ENCODE results near the gene LONP2.

The LONP2 gene

GRCh38 chr16:48201515-48202201, 42.4 kb upstream of the LONP2 start:
- no peak for DNase-seq
- no peak overlapping the region for H2AK5ac ChIP-seq (ENCODE audit: low read length, severe bottlenecking)
- no peaks in the 10 kb centered on the region for H3K9me3 ChIP-seq (ENCODE audit: control insufficient read depth, low read length)
- H3K14ac ChIP-seq (ENCODE audit: low read length in 2 of 2) = no peak overlapping the region
- 90% methylated on average over 6 of the region's 6 CpGs for WGBS
- H3K36me3 ChIP-seq (ENCODE audit: control insufficient read depth in 1 of 2, insufficient read depth in 2 of 2, low read depth in 1 of 2, low read length in 2 of 2) = no peaks in the 10 kb centered on the region
- no peak overlapping the region for H2BK5ac ChIP-seq (ENCODE audit: low read depth, low read length, poor library complexity, severe bottlenecking)
- no peak overlapping the region for H4K8ac ChIP-seq (ENCODE audit: low read length)
- H2BK120ac ChIP-seq (ENCODE audit: low read depth, low read length) = no peak overlapping the region
- no peak overlapping the region for H3K23ac ChIP-seq (ENCODE audit: low read length in 2 of 2)
- H3K18ac ChIP-seq (ENCODE audit: low read depth in 1 of 2, low read length in 2 of 2) = no peak overlapping the region
- no peak overlapping the region for H2BK12ac ChIP-seq (ENCODE audit: low read length in 2 of 2)
- no peak overlapping the region for H3K4ac ChIP-seq (ENCODE audit: low read depth in 1 of 2, low read length in 2 of 2)
- no peak overlapping the region for H3K4me2 ChIP-seq (ENCODE audit: low read length, poor library complexity, severe bottlenecking)
- no peak overlapping the region for H4K91ac ChIP-seq (ENCODE audit: low read length)
- H3K4me1 ChIP-seq (ENCODE audit: control insufficient read depth, insufficient read depth, low read depth, low read length) = no peaks in the 10 kb centered on the region
- no peak overlapping the region for H3K27ac ChIP-seq (ENCODE audit: low read length, poor library complexity, severe bottlenecking)
- no peak overlapping the region for H3K4me3 ChIP-seq (ENCODE audit: insufficient read depth in 1 of 2, low read depth in 1 of 2, low read length in 2 of 2)
- no peak overlapping the region for H3K9ac ChIP-seq (ENCODE audit: low read length)
- no peaks in the 10 kb centered on the region for H3K79me1 ChIP-seq (replicated peaks; ENCODE audit: low read length, poor library complexity, severe bottlenecking)
- H2BK15ac ChIP-seq (ENCODE audit: low read depth, poor library complexity, severe bottlenecking) = no peak overlapping the region
- H2AFZ ChIP-seq (ENCODE audit: low read depth, low read length) = no peak overlapping the region
- peaks cover 4 to 12% of the 10 kb centered on the region in 2 experiments for H3K27me3 ChIP-seq (ENCODE audit: control insufficient read depth in 1 of 2, insufficient read depth in 1 of 2, low read length in 2 of 2)

DNA sequence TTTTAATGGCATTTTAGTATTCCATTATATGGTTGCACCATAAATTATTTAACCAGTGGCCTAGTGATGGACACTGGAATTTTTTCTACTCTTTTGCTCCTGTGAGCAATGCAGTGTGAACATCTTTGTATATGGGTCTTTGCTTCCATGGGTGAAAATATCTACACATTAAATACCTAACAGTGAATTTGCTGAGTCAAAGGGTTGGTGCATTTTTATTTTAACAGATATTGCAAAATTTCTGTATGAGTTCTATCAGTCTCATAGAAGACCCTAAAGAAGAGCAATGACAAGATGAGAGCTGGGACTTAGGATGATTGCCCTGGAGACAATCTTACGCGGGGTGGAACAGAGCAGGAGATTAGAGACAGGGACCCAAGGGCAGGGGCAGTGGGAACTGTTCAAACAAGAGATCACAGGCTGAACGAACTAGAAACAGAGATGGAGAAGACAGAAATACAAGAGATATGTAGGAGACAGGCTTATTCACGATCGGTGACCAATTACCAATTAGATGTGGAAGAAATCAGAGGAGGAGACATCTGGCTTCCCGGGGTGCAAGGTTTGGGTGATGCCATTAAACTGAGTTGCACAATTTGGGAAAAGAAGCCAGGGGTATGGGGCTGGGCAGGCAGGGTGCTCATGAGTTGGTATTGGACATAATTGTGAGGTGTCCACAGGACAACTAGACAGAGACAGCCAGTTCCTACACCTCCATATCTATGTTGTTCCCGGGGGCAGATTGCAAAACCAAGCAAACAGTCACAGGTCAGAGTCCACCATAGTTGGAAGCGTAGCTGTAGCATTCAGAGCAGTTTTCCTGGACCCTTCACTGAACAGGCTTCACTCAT, 39.9 kb upstream of the LONP2 start:
- Histone ChIP-seq H2AFZ (ENCODE audit: low read depth, low read length) (no peak overlapping the region), H3K4me3 (ENCODE audit: insufficient read depth in 1 of 2, low read depth in 1 of 2, low read length in 2 of 2) (no peak overlapping the region), H2AK5ac (ENCODE audit: low read length, severe bottlenecking) (no peak overlapping the region), H4K8ac (ENCODE audit: low read length) (no peak overlapping the region), H3K4me2 (ENCODE audit: low read length, poor library complexity, severe bottlenecking) (no peak overlapping the region), H2BK15ac (ENCODE audit: low read depth, poor library complexity, severe bottlenecking) (no peak overlapping the region), H3K14ac (ENCODE audit: low read length in 2 of 2) (no peak overlapping the region), H3K9ac (ENCODE audit: low read length) (no peak overlapping the region), H4K91ac (ENCODE audit: low read length) (no peak overlapping the region), H2BK5ac (ENCODE audit: low read depth, low read length, poor library complexity, severe bottlenecking) (no peak overlapping the region), H3K27me3 (ENCODE audit: control insufficient read depth in 1 of 2, insufficient read depth in 1 of 2, low read length in 2 of 2) (peaks cover 8 to 26% of the 10 kb centered on the region in 2 experiments), H3K9me3 (ENCODE audit: control insufficient read depth, low read length) (no peaks in the 10 kb centered on the region), H2BK120ac (ENCODE audit: low read depth, low read length) (no peak overlapping the region), H3K23ac (ENCODE audit: low read length in 2 of 2) (no peak overlapping the region), H3K4me1 (ENCODE audit: control insufficient read depth, insufficient read depth, low read depth, low read length) (no peaks in the 10 kb centered on the region), H3K79me1 (replicated peaks; ENCODE audit: low read length, poor library complexity, severe bottlenecking) (no peaks in the 10 kb centered on the region), H3K36me3 (ENCODE audit: control insufficient read depth in 1 of 2, insufficient read depth in 2 of 2, low read depth in 1 of 2, low read length in 2 of 2) (no peaks in the 10 kb centered on the region), H3K27ac (ENCODE audit: low read length, poor library complexity, severe bottlenecking) (no peak overlapping the region), H3K18ac (ENCODE audit: low read depth in 1 of 2, low read length in 2 of 2) (no peak overlapping the region), H2BK12ac (ENCODE audit: low read length in 2 of 2) (no peak overlapping the region), H3K4ac (ENCODE audit: low read depth in 1 of 2, low read length in 2 of 2) (no peak overlapping the region)
- 84% methylated on average over 8 of the region's 8 CpGs for WGBS
- no peak for DNase-seq

DNA sequence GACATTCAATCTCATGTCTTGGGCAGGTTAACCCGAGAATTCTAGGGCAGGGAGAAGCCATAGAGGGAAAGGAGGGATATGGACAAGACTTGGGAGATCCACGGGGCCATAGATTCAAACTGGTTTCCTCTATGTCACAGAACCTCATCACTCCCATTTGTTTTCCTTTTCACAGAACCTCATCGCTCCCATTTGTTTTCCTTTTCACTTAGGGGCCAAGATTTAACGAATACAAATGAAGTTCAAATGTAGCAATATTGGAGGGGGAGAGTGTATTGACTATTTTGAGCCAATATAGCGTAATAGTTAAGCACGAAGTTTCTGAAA, 39.3 kb upstream of the LONP2 start:
- H3K27me3 ChIP-seq (ENCODE audit: control insufficient read depth in 1 of 2, insufficient read depth in 1 of 2, low read length in 2 of 2) = peaks cover 8 to 26% of the 10 kb centered on the region in 2 experiments
- no peak overlapping the region for H3K4me2 ChIP-seq (ENCODE audit: low read length, poor library complexity, severe bottlenecking)
- H3K4me1 ChIP-seq (ENCODE audit: control insufficient read depth, insufficient read depth, low read depth, low read length) = no peaks in the 10 kb centered on the region
- no peak overlapping the region for H3K14ac ChIP-seq (ENCODE audit: low read length in 2 of 2)
- no peak overlapping the region for H3K9ac ChIP-seq (ENCODE audit: low read length)
- no peaks in the 10 kb centered on the region for H3K79me1 ChIP-seq (replicated peaks; ENCODE audit: low read length, poor library complexity, severe bottlenecking)
- no peaks in the 10 kb centered on the region for H3K9me3 ChIP-seq (ENCODE audit: control insufficient read depth, low read length)
- DNase-seq = no peak
- no peaks in the 10 kb centered on the region for H3K36me3 ChIP-seq (ENCODE audit: control insufficient read depth in 1 of 2, insufficient read depth in 2 of 2, low read depth in 1 of 2, low read length in 2 of 2)
- H3K23ac ChIP-seq (ENCODE audit: low read length in 2 of 2) = no peak overlapping the region
- 76% methylated on average over 4 of the region's 6 CpGs for WGBS
- H2AK5ac ChIP-seq (ENCODE audit: low read length, severe bottlenecking) = no peak overlapping the region
- H2AFZ ChIP-seq (ENCODE audit: low read depth, low read length) = no peak overlapping the region
- no peak overlapping the region for H3K27ac ChIP-seq (ENCODE audit: low read length, poor library complexity, severe bottlenecking)
- no peak overlapping the region for H2BK12ac ChIP-seq (ENCODE audit: low read length in 2 of 2)
- H3K18ac ChIP-seq (ENCODE audit: low read depth in 1 of 2, low read length in 2 of 2) = no peak overlapping the region
- no peak overlapping the region for H4K91ac ChIP-seq (ENCODE audit: low read length)
- no peak overlapping the region for H2BK5ac ChIP-seq (ENCODE audit: low read depth, low read length, poor library complexity, severe bottlenecking)
- H4K8ac ChIP-seq (ENCODE audit: low read length) = no peak overlapping the region
- H3K4me3 ChIP-seq (ENCODE audit: insufficient read depth in 1 of 2, low read depth in 1 of 2, low read length in 2 of 2) = no peak overlapping the region
- no peak overlapping the region for H2BK120ac ChIP-seq (ENCODE audit: low read depth, low read length)
- no peak overlapping the region for H3K4ac ChIP-seq (ENCODE audit: low read depth in 1 of 2, low read length in 2 of 2)
- no peak overlapping the region for H2BK15ac ChIP-seq (ENCODE audit: low read depth, poor library complexity, severe bottlenecking)

GRCh38 chr16:48206594-48207242, 37.4 kb upstream of the LONP2 start:
- no peaks in the 10 kb centered on the region for H3K79me1 ChIP-seq (replicated peaks; ENCODE audit: low read length, poor library complexity, severe bottlenecking)
- no peaks in the 10 kb centered on the region for H3K4me1 ChIP-seq (ENCODE audit: control insufficient read depth, insufficient read depth, low read depth, low read length)
- no peaks in the 10 kb centered on the region for H3K9me3 ChIP-seq (ENCODE audit: control insufficient read depth, low read length)
- H3K14ac ChIP-seq (ENCODE audit: low read length in 2 of 2) = no peak overlapping the region
- H3K18ac ChIP-seq (ENCODE audit: low read depth in 1 of 2, low read length in 2 of 2) = no peak overlapping the region
- H4K91ac ChIP-seq (ENCODE audit: low read length) = no peak overlapping the region
- no peak overlapping the region for H2BK15ac ChIP-seq (ENCODE audit: low read depth, poor library complexity, severe bottlenecking)
- H3K27me3 ChIP-seq (ENCODE audit: control insufficient read depth in 1 of 2, insufficient read depth in 1 of 2, low read length in 2 of 2) = peaks cover 8 to 20% of the 10 kb centered on the region in 2 experiments
- WGBS = 66% methylated on average over 8 of the region's 8 CpGs
- H3K23ac ChIP-seq (ENCODE audit: low read length in 2 of 2) = no peak overlapping the region
- no peak for DNase-seq
- H3K9ac ChIP-seq (ENCODE audit: low read length) = no peak overlapping the region
- H2BK12ac ChIP-seq (ENCODE audit: low read length in 2 of 2) = no peak overlapping the region
- H3K36me3 ChIP-seq (ENCODE audit: control insufficient read depth in 1 of 2, insufficient read depth in 2 of 2, low read depth in 1 of 2, low read length in 2 of 2) = no peaks in the 10 kb centered on the region
- H3K4me2 ChIP-seq (ENCODE audit: low read length, poor library complexity, severe bottlenecking) = no peak overlapping the region
- H4K8ac ChIP-seq (ENCODE audit: low read length) = no peak overlapping the region
- no peak overlapping the region for H2AK5ac ChIP-seq (ENCODE audit: low read length, severe bottlenecking)
- no peak overlapping the region for H2AFZ ChIP-seq (ENCODE audit: low read depth, low read length)
- H2BK5ac ChIP-seq (ENCODE audit: low read depth, low read length, poor library complexity, severe bottlenecking) = no peak overlapping the region
- H3K4ac ChIP-seq (ENCODE audit: low read depth in 1 of 2, low read length in 2 of 2) = no peak overlapping the region
- H3K4me3 ChIP-seq (ENCODE audit: insufficient read depth in 1 of 2, low read depth in 1 of 2, low read length in 2 of 2) = no peak overlapping the region
- no peak overlapping the region for H2BK120ac ChIP-seq (ENCODE audit: low read depth, low read length)
- H3K27ac ChIP-seq (ENCODE audit: low read length, poor library complexity, severe bottlenecking) = no peak overlapping the region
